ENCODE measurements around the gene SERPINE1. TPM values are rescaled to one million over a fixed set of nuclear protein-coding genes. Genes with fewer than 3 reads are reported as not detected.

The SERPINE1 gene
- total and polyA plus RNA-seq, 2 of the 13 experiments (the other 11 are each of a cell fraction or from before 2014, with no cell fraction given), result 21.2 to 1,576 TPM

GRCh38 chr7:101125989-101126650, 784 bp upstream of the SERPINE1 start (continued):
- peak; percentile 40; the same call in 1 of the 2 replicates for TF ChIP-seq ZHX1 (CRISPR knock-in tag; IDR thresholded peaks at IDR 0.05; ENCODE audit: low read depth)
- peak; percentile 60; the same call in 1 of the 2 replicates for TF ChIP-seq RAD51 (IDR thresholded peaks at IDR 0.05; ENCODE audit: borderline replicate concordance)
- no peak for TF ChIP-seq TEAD2 (CRISPR knock-in tag; IDR thresholded peaks at IDR 0.05)
- no peak for TF ChIP-seq HOXA3 (CRISPR knock-in tag; IDR thresholded peaks at IDR 0.05)
- TF ChIP-seq ZNF276 (CRISPR knock-in tag; IDR thresholded peaks at IDR 0.05; ENCODE audit: low read depth), result peak; percentile 85; the same call in 1 of the 2 replicates
- TF ChIP-seq DMTF1 (CRISPR knock-in tag; IDR thresholded peaks at IDR 0.05), result peak; percentile 44; the same call in 1 of the 2 replicates
- peak; percentile 83 for TF ChIP-seq ZBTB34 (CRISPR knock-in tag; IDR thresholded peaks at IDR 0.05)
- peak; percentile 72; the same call in 1 of the 2 replicates for TF ChIP-seq SALL1 (CRISPR knock-in tag; IDR thresholded peaks at IDR 0.05)
- TF ChIP-seq ZBTB14 (CRISPR knock-in tag; IDR thresholded peaks at IDR 0.05), result no peak
- TF ChIP-seq ZNF629 (CRISPR knock-in tag; conservative IDR thresholded peaks at IDR 0.05), result no peak; the same call in 1 of the 2 replicates
- TF ChIP-seq POLR2A (IDR thresholded peaks at IDR 0.05; ENCODE audit: insufficient read depth in 1 of 2, low read depth in 2 of 2, low read length in 2 of 2), result peak in 1 of 2 experiments; percentile 43; a peak in 2 of 4 replicates
- TF ChIP-seq NCOA2 (CRISPR knock-in tag; IDR thresholded peaks at IDR 0.05), result no peak
- peak; percentile 40; the same call in 1 of the 2 replicates for TF ChIP-seq RCOR2 (CRISPR knock-in tag; IDR thresholded peaks at IDR 0.05)
- no peak for TF ChIP-seq ARID3A (IDR thresholded peaks at IDR 0.05; ENCODE audit: low read depth, low read length)
- TF ChIP-seq LCORL (IDR thresholded peaks at IDR 0.05), result no peak
- TF ChIP-seq LCORL (CRISPR knock-in tag; IDR thresholded peaks at IDR 0.05), result peak; percentile 67; the same call in 1 of the 2 replicates
- TF ChIP-seq MIXL1 (CRISPR knock-in tag; IDR thresholded peaks at IDR 0.05), result no peak; the same call in 1 of the 2 replicates
- TF ChIP-seq ZNF10 (CRISPR knock-in tag; IDR thresholded peaks at IDR 0.05; ENCODE audit: borderline replicate concordance, low read depth), result no peak

Data from HepG2 (cell line).